ENCODE results near the gene DTX3.
"Not testable (repeated sequence)": the region's sequence is repeated elsewhere in the genome, so short reads cannot be mapped to it uniquely, and the experiment has no call there.

The DTX3 gene

DNA sequence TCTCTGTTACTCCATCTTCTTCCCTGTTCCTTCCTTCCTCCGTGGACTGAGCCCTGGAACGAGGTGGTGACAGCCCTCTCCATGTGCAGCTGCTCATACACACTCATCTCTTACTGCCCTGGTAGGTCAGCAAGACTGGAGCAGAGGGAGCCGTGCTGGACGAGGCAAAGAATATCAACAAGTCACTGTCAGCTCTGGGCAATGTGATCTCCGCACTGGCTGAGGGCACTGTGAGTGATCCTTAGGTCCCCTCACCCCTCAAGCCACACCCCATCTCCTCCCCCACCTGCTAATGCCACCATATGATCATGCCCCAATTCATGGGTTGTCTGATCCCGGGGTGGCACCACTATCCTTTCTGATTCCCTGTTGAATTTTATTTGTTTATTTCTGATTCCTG, 35.8 kb upstream of the DTX3 start:
- TF ChIP-seq, protein P1, sequence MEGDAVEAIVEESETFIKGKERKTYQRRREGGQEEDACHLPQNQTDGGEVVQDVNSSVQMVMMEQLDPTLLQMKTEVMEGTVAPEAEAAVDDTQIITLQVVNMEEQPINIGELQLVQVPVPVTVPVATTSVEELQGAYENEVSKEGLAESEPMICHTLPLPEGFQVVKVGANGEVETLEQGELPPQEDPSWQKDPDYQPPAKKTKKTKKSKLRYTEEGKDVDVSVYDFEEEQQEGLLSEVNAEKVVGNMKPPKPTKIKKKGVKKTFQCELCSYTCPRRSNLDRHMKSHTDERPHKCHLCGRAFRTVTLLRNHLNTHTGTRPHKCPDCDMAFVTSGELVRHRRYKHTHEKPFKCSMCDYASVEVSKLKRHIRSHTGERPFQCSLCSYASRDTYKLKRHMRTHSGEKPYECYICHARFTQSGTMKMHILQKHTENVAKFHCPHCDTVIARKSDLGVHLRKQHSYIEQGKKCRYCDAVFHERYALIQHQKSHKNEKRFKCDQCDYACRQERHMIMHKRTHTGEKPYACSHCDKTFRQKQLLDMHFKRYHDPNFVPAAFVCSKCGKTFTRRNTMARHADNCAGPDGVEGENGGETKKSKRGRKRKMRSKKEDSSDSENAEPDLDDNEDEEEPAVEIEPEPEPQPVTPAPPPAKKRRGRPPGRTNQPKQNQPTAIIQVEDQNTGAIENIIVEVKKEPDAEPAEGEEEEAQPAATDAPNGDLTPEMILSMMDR (conservative IDR thresholded peaks at IDR 0.05; ENCODE audit: low read depth, low read length) = no peak
- no peak overlapping the region for H3K4me3 ChIP-seq (ENCODE audit: low read length)
- DNase-seq (ENCODE audit: low read depth) = no peak

GRCh38 chr12:57569858-57570257, 34.8 kb upstream of the DTX3 start:
- no peak overlapping the region for H3K4me3 ChIP-seq (ENCODE audit: low read length)
- no peak for DNase-seq (ENCODE audit: low read depth)
- TF ChIP-seq, protein P1 (conservative IDR thresholded peaks at IDR 0.05; ENCODE audit: low read depth, low read length) = no peak

DNA sequence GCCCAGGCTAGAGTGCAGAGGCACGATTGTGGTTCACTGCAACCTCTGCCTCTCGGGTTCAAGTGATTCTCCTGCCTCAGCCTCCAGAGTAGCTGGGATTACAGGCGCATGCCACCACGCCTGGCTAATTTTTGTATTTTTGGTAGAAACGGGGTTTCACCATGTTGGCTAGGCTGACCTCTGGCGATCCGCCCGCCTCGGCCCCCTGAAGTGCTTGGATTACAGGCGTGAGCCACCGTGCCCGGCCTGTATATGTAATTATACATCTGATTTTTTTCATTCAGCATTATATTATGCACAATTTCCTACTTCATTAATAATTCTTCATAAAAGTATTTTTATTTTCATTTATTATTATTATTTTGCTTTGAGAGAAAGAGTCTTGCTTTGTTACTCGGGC, 34.2 kb upstream of the DTX3 start:
- not testable (repeated sequence) for DNase-seq (ENCODE audit: low read depth); H3K4me3 ChIP-seq (ENCODE audit: low read length)

GRCh38 chr12:57571926-57572762, 32.5 kb upstream of the DTX3 start:
- H3K4me3 ChIP-seq (ENCODE audit: low read length) = no peak overlapping the region
- TF ChIP-seq, protein P1 (conservative IDR thresholded peaks at IDR 0.05; ENCODE audit: low read depth, low read length) = no peak
- DNase-seq (ENCODE audit: low read depth) = no peak

GRCh38 chr12:57574795-57575194, 29.8 kb upstream of the DTX3 start:
- DNase-seq (ENCODE audit: low read depth) = no peak
- H3K4me3 ChIP-seq (ENCODE audit: low read length) = no peak overlapping the region
- TF ChIP-seq, protein P1 (conservative IDR thresholded peaks at IDR 0.05; ENCODE audit: low read depth, low read length) = no peak

GRCh38 chr12:57575771-57576612, 28.6 kb upstream of the DTX3 start:
- no peak for DNase-seq (ENCODE audit: low read depth)
- no peak overlapping the region for H3K4me3 ChIP-seq (ENCODE audit: low read length)
- TF ChIP-seq, protein P1 (conservative IDR thresholded peaks at IDR 0.05; ENCODE audit: low read depth, low read length) = no peak

DNA sequence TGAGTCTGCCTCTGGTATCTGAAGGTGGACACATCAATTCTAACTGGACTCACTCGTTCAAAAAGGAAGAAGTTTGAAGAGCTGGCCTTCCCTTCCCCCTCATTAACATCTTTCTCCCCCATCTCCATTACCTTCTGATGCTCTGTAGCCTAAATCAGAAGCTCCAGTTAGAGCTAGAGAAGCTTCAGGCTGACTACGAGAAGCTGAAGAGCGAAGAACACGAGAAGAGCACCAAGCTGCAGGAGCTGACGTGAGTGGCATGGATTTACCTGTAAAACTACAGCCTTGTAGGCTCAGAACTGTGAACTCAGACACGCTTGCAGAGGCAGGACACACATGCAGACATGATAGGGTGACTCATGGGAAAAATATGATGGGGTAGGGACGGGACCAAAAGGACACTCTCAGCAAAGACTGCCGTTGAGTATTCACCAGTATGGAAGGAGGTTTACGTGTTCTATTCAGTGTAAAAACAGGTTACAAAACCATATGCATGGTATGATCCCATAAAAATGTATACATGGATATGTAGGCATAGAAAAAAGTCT, 27.9 kb upstream of the DTX3 start:
- DNase-seq (ENCODE audit: low read depth) = no peak

More for the DNA sequence above, 27.9 kb upstream of the DTX3 start:
- no peak overlapping the region for H3K4me3 ChIP-seq (ENCODE audit: low read length)
- TF ChIP-seq, protein P1 (conservative IDR thresholded peaks at IDR 0.05; ENCODE audit: low read depth, low read length) = no peak
